M059J (cell line): Measurements from ENCODE around the gene CNTN5. TPM values are rescaled to one million over a fixed set of nuclear protein-coding genes. Genes with fewer than 3 reads are reported as not detected.
"Not testable (repeated sequence)": the region's sequence is repeated elsewhere in the genome, so short reads cannot be mapped to it uniquely, and the experiment has no call there.

Source experiments
- DNase-seq: peaks from one replicate; pipeline ENCODE4 v3.0.0-alpha.2; 2012; ENCODE audit warnings: low read depth
- total RNA-seq: library from RNA; depleted of rRNA; stranded (reverse); fragments of >200 nt; shearing (Covaris generic); gene quantifications from 2 replicates; pipeline ENCODE4 v1.2.3, GENCODE V29; 2014

CNTN5 gene
- total RNA-seq, 1 experiment from 2014 or later, result 0.57 TPM

- peak; percentile 27 for DNase-seq
Observed at GRCh38 chr11:100203789-100204188, 1183.0 kb downstream of the CNTN5 start.

GRCh38 chr11:100205926-100206325 is 1185.2 kb downstream of the CNTN5 start:
- DNase-seq, result no peak

- no peak for DNase-seq
Observed at GRCh38 chr11:100208207-100208606, 1187.5 kb downstream of the CNTN5 start.

- DNase-seq, result no peak
Observed at GRCh38 chr11:100214791-100215190, 1194.0 kb downstream of the CNTN5 start.

GRCh38 chr11:100220801-100221200 is 1200.1 kb downstream of the CNTN5 start:
- no peak for DNase-seq

GRCh38 chr11:100221791-100222190 is 1201.0 kb downstream of the CNTN5 start:
- DNase-seq, result no peak

- no peak for DNase-seq
Observed at GRCh38 chr11:100224541-100225034, 1203.8 kb downstream of the CNTN5 start.

GRCh38 chr11:100229086-100229485 is 1208.3 kb downstream of the CNTN5 start:
- DNase-seq, result peak; percentile 9

- no peak for DNase-seq
Observed at GRCh38 chr11:100232006-100232405, 1211.3 kb downstream of the CNTN5 start.

GRCh38 chr11:100235085-100235484 is 1214.3 kb downstream of the CNTN5 start:
- no peak for DNase-seq

GRCh38 chr11:100240025-100240539 is 1219.3 kb downstream of the CNTN5 start:
- DNase-seq, result no peak

- DNase-seq, result peak; percentile 42
Observed at GRCh38 chr11:100247704-100248103, 1227.0 kb downstream of the CNTN5 start.

- not testable (repeated sequence) for DNase-seq
Observed at GRCh38 chr11:100257238-100257803, 1236.6 kb downstream of the CNTN5 start.

- DNase-seq, result no peak
Observed at GRCh38 chr11:100269516-100269915, 1248.8 kb downstream of the CNTN5 start.

- DNase-seq, result no peak
Observed at GRCh38 chr11:100273066-100273815, 1252.5 kb downstream of the CNTN5 start.

GRCh38 chr11:100274466-100274865 is 1253.7 kb downstream of the CNTN5 start:
- DNase-seq, result peak; percentile 60

- DNase-seq, result no peak
Observed at GRCh38 chr11:100294748-100295147, 1274.0 kb downstream of the CNTN5 start.

- DNase-seq, result no peak
Observed at GRCh38 chr11:100296051-100296679, 1275.4 kb downstream of the CNTN5 start.

- peak; percentile 55 for DNase-seq
Observed at GRCh38 chr11:100297516-100297915, 1276.8 kb downstream of the CNTN5 start.

GRCh38 chr11:100302824-100303223 is 1282.1 kb downstream of the CNTN5 start:
- no peak for DNase-seq

- DNase-seq, result no peak
Observed at GRCh38 chr11:100303897-100304296, 1283.1 kb downstream of the CNTN5 start.

- no peak for DNase-seq
Observed at GRCh38 chr11:100308202-100308601, 1287.5 kb downstream of the CNTN5 start.

- DNase-seq, result no peak
Observed at GRCh38 chr11:100315946-100316345, 1295.2 kb downstream of the CNTN5 start.
